Measurements from ENCODE around the gene SELENON.

SELENON gene

DNA sequence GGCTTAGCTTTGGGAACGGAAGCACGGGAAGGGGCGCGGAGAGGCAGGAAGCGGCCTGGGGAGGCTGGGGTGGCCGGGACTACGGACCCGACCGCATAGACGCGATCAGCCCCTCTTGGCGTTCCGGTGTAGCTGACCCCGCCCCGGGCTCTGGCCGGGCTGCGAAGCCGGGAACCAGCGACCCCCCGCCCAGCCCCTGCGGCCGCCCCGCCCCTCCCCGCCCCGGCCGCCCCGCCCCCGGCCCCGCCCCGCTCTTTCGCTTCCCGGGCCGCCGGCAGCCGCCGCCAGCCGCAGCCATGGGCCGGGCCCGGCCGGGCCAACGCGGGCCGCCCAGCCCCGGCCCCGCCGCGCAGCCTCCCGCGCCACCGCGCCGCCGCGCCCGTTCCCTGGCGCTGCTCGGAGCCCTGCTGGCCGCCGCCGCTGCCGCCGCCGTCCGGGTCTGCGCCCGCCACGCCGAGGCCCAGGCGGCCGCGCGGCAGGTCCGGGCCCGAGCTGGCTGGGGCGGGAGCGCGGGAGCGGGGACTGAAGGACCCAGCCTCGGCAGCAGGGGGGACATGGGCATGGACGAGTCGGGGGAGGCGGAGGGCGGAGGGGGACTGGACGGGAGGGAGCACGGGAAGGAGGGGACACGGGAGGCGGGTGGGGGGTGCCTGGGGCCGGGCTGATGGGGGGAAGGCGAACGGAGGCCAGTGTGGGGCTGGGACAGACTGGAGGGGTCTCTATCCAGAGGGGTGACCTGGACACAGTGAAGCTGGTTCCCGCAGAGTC is at the start of gene SELENON:
TSS of gene SELENON (plus strand) at position 259 of the 768 bp plus-strand sequence. CDS start at position 297, 38 bp downstream.
- no peaks in the 10 kb centered on the region for H3K36me3 Mint-ChIP-seq
- ATAC-seq, result peak; percentile 31
- peak within 1 kb of the TSS; percentile 40 for H3K27ac Mint-ChIP-seq
- peak within 1 kb of the TSS; percentile 65 for H3K4me3 Mint-ChIP-seq
- peaks cover 62% of the 10 kb centered on the region for H3K4me1 Mint-ChIP-seq
- DNase-seq (ENCODE audit: low spot score in 2 of 2), result peak; percentile 23 to 66
- no peaks in the 10 kb centered on the region for H3K9me3 Mint-ChIP-seq

GRCh38 chr1:25750923-25751605 is 48.9 kb upstream of the SELENON start:
- Mint-ChIP-seq H3K36me3 (no peaks in the 10 kb centered on the region), H3K27ac (no peak overlapping the region), H3K4me1 (peaks cover 2% of the 10 kb centered on the region), H3K4me3 (no peak overlapping the region), H3K9me3 (no peaks in the 10 kb centered on the region)
- no peak for ATAC-seq
- no peak for DNase-seq (ENCODE audit: low spot score in 2 of 2)

DNA sequence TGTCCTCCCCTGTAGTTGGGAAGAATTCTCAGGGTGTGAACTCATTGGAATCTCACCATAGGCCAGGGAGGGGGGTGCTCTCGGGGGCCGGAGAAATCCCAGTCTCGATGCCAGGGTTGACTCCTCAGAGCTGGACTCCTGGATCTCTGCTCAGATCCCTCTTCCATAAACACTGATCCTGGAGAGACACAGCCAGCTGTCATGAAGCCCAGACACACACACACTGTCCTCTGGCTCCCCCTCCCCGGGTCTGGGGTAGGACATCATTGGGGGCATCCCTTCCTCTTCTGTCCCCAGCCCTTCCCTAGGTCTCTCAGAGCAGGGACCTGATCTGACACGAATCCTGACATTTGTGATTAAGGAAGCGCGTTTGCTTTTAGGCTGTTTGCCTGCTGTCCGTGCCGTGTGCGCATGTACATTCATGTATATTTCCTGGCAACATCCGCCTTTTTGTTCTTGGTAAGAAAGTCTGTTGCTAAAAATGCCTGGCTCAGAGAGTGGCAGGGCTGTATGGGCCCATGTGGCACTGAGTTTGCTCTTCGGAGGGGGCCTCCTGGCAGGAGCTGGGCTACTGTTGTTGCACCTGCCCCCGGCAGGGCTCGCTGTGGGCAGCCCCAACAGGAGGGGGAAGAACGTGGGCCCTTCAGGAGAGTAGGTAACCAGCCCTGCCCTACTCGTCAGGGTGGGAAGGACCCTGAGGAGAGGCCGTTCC is 45.4 kb upstream of the SELENON start:
- no peaks in the 10 kb centered on the region for H3K36me3 Mint-ChIP-seq
- no peak overlapping the region for H3K4me3 Mint-ChIP-seq
- peaks cover 8% of the 10 kb centered on the region for H3K4me1 Mint-ChIP-seq
- ATAC-seq (no peak), DNase-seq (ENCODE audit: low spot score in 2 of 2) (no peak)
- no peaks in the 10 kb centered on the region for H3K9me3 Mint-ChIP-seq
- peak overlapping the region; percentile 34 for H3K27ac Mint-ChIP-seq

DNA sequence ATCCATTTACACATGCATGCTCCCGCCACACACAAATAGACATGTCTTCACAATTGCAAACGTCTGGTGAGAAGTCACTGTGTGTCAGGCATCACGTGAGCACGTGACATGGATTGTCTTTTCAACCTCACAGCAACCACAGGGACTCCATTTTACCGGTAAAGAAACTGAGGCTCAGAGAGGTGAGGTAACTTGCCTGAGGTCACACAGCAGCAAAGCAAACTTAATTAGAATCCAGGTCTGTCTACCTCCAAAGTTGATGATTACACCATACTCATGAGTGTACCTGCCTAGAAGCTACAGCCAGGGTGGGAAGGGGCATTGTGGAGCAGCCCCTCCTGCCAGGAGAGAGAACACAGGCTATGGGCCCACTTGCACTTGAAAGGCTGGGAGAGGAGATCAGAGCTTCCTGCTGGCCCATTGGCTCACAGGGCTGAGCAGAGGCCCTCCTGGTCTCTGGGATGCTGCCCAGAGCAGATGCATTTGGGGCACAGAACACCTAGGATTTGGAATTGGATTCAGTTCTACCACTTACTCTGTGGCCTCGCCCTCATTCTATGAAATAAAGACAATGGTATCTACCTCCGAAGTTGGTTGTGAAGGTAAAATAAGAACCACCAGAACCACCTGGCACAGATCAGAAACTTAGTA is 44.4 kb upstream of the SELENON start:
- H3K27ac Mint-ChIP-seq, result no peak overlapping the region
- DNase-seq (ENCODE audit: low spot score in 2 of 2) (no peak), ATAC-seq (no peak)
- no peaks in the 10 kb centered on the region for H3K9me3 Mint-ChIP-seq
- no peaks in the 10 kb centered on the region for H3K36me3 Mint-ChIP-seq
- no peak overlapping the region for H3K4me3 Mint-ChIP-seq
- peaks cover 8% of the 10 kb centered on the region for H3K4me1 Mint-ChIP-seq

GRCh38 chr1:25756215-25756614 is 43.8 kb upstream of the SELENON start:
- ATAC-seq (no peak), DNase-seq (ENCODE audit: low spot score in 2 of 2) (no peak)
- Mint-ChIP-seq H3K36me3 (no peaks in the 10 kb centered on the region), H3K4me1 (peaks cover 8% of the 10 kb centered on the region), H3K4me3 (no peak overlapping the region), H3K9me3 (no peaks in the 10 kb centered on the region), H3K27ac (no peak overlapping the region)

DNA sequence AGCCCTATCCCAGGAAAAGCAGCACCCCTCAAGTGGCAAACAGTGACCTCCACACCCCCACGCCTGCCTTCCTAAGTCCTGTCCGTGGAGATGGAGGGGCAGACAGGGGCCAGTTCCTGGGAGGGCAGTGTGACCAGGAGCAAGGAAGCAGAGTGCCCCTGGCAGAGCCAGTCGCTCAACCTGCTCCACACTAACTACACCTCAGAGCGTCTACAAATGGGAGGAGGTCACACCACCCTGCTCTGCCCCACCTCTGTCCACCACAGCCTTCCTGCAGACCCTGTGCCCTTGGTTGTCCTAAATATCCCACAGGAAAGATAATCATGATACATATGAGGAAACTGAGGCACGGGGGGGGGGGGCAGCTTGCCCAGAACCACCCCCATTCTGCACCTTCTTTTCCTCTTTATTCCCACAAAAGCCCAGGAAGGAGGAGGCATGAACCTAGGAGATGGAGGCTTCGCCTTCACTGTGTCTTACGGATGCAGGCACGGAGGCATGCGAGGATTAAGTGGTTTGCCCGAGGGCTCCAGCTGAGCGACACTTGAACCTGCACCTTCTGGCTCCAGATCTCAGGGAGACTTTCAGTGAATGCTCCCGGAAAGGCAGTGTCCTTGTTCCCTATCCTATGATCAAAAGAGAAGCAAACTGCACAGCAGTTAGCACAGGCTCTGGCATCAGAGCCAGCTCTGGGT is 42.7 kb upstream of the SELENON start:
- no peak for DNase-seq (ENCODE audit: low spot score in 2 of 2)
- H3K9me3 Mint-ChIP-seq, result no peaks in the 10 kb centered on the region
- peaks cover 8% of the 10 kb centered on the region for H3K4me1 Mint-ChIP-seq
- H3K4me3 Mint-ChIP-seq, result no peak overlapping the region
- H3K36me3 Mint-ChIP-seq, result no peaks in the 10 kb centered on the region
- peak overlapping the region; percentile 48 for H3K27ac Mint-ChIP-seq
- no peak for ATAC-seq

DNA sequence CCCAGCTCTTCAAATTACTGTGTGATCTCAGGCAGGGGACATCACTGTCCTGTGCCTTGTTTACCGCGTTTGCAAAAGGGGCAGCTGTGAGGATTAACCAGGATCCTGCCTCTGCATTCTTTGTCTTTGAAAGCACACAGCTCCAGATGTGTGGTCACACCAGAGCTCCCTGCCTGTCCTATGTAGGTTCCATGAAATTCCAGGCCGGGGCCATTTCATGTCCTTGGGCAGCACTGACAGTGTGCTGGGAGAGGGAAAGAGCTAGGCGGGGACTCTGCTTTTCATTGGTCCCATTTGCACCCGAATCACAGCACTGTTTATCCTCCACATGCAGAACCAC is 42.2 kb upstream of the SELENON start:
- no peaks in the 10 kb centered on the region for H3K36me3 Mint-ChIP-seq
- DNase-seq (ENCODE audit: low spot score in 2 of 2), result no peak
- peaks cover 8% of the 10 kb centered on the region for H3K4me1 Mint-ChIP-seq
- H3K4me3 Mint-ChIP-seq, result no peak overlapping the region
- H3K27ac Mint-ChIP-seq, result peak overlapping the region; percentile 48
- ATAC-seq, result no peak
- H3K9me3 Mint-ChIP-seq, result no peaks in the 10 kb centered on the region

GRCh38 chr1:25758466-25759070 is 41.4 kb upstream of the SELENON start:
- Mint-ChIP-seq H3K9me3 (no peaks in the 10 kb centered on the region), H3K36me3 (no peaks in the 10 kb centered on the region), H3K4me3 (no peak overlapping the region), H3K4me1 (peaks cover 8% of the 10 kb centered on the region), H3K27ac (no peak overlapping the region)
- ATAC-seq, result no peak
- no peak for DNase-seq (ENCODE audit: low spot score in 2 of 2)

- Mint-ChIP-seq H3K27ac (no peak overlapping the region), H3K9me3 (no peaks in the 10 kb centered on the region), H3K4me1 (peaks cover 8% of the 10 kb centered on the region), H3K4me3 (no peak overlapping the region), H3K36me3 (no peaks in the 10 kb centered on the region)
- ATAC-seq (no peak), DNase-seq (ENCODE audit: low spot score in 2 of 2) (no peak)
Measured at GRCh38 chr1:25760122-25760719, 39.8 kb upstream of the SELENON start.

GRCh38 chr1:25760871-25761270 is 39.1 kb upstream of the SELENON start:
- Mint-ChIP-seq H3K4me3 (no peak overlapping the region), H3K9me3 (no peaks in the 10 kb centered on the region), H3K4me1 (peaks cover 7% of the 10 kb centered on the region), H3K27ac (no peak overlapping the region), H3K36me3 (no peaks in the 10 kb centered on the region)
- no peak for ATAC-seq
- DNase-seq (ENCODE audit: low spot score in 2 of 2), result no peak

DNA sequence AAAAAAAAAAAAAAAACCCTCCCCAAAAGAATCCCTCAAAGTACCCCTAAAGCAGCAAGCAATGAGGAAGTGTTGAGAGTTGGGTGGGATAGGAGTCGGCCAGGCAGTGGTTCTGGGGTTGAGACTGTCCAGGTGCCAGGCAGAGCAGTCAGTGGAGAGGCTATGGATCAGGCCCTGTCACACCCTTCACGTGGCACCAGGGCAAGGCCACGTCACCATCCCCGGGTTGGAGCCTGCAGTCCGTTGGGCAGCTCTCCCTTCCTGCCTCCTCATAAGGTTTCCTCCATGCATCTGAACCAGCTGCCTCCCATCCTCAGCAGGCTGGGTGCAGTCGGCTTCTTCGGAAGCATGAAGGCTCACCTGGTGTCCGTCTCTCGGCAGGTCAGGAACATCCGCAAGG is 36.5 kb upstream of the SELENON start:
- Mint-ChIP-seq H3K9me3 (no peaks in the 10 kb centered on the region), H3K4me3 (no peak overlapping the region), H3K36me3 (no peaks in the 10 kb centered on the region), H3K4me1 (peaks cover 3% of the 10 kb centered on the region), H3K27ac (no peak overlapping the region)
- ATAC-seq (no peak), DNase-seq (ENCODE audit: low spot score in 2 of 2) (no peak)

DNA sequence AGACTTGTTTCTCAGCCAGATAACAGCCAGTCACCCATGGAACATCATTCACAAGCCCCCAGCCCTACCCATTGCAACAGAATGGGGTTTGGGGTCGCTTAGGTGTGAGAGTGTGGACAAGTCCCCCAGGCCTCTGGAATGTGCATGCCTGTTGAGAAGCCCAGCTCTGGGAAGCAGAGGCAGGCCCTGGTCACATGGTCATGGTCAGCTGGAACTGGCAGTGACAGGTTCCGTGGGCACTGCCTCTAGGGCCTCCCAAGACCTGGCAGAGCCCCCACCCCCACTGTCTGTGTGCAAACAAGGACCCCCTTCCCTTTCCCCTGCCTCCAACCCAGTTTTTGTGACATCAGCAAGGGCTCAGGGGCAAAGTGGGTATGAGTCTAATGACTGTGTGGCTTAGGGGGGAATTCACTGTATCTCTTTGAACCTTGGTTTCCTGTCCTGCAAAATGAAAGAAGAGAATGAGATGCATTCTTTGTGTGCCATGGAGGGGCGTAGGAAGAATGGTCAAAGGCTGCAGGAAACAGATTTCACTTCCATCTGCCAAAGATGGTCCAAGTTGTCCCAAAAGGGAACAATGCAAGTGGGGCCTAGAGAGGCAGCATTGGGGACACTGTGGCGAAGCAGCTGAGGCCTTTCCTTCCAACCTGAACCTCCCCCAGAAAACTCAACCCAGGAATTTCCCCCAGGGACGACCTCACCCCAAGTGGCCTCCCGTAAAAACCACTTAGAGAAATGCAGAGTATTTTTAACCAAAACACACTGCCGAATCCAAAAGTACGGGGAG is 34.7 kb upstream of the SELENON start:
- Mint-ChIP-seq H3K4me3 (no peak overlapping the region), H3K27ac (no peak overlapping the region), H3K36me3 (no peaks in the 10 kb centered on the region), H3K4me1 (peaks cover 13% of the 10 kb centered on the region), H3K9me3 (no peaks in the 10 kb centered on the region)
- ATAC-seq, result no peak
- DNase-seq (ENCODE audit: low spot score in 2 of 2), result no peak

DNA sequence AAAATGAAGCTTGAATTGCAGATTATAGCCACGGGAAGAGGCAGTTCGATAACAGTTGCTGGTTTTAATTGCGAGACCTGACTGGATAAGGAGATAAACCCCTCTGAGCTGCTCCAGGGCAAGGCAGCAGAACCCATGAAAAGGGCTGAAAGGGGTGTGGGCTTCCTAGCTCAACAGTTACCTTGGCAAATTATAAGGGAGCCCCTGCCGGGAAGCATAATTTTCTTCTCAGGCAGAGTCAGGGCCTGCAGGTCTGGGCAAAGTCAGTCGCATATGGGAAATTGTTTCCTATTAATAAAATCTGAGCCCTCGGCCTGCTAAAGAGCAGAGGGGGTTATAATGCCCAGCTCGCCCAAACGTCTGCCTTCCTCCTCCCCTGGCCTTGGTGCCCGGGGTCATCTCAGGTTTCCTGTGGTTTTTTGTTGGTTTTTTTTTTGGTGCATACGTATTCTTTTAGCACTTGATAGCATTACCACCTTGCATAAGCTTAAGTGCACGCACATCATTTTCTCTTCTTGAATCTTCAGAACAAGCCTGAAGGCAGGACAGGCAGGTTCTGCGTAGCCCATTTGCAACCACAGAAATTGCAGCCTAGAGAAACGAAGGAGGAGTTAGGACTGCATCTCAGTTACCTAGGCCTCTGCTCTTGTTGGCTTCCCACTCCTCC is 33.9 kb upstream of the SELENON start:
- H3K27ac Mint-ChIP-seq, result no peak overlapping the region
- H3K4me3 Mint-ChIP-seq, result no peak overlapping the region
- no peak for DNase-seq (ENCODE audit: low spot score in 2 of 2)
- ATAC-seq, result no peak
- no peaks in the 10 kb centered on the region for H3K9me3 Mint-ChIP-seq
- peaks cover 13% of the 10 kb centered on the region for H3K4me1 Mint-ChIP-seq
- no peaks in the 10 kb centered on the region for H3K36me3 Mint-ChIP-seq

Data from stimulated activated effector memory CD8-positive, alpha-beta T cell treated with anti-CD3 and anti-CD28 coated beads, Interleukin-12 subunit alpha, Interleukin-12 subunit beta, amount 100 ng/mL, for 72 hours (primary cell).